Midbrain (tissue), 1 donor: Measurements from ENCODE around the gene COTL1.
"Not testable (repeated sequence)": the region's sequence is repeated elsewhere in the genome, so short reads cannot be mapped to it uniquely, and the experiment has no call there.

Source experiments
- DNase-seq: peaks from one replicate; lab custom pipeline; 2025; lab: John Stamatoyannopoulos, UW

The COTL1 gene

GRCh38 chr16:84643180-84643583 is 25.3 kb upstream of the COTL1 start:
- no peak for DNase-seq

DNA sequence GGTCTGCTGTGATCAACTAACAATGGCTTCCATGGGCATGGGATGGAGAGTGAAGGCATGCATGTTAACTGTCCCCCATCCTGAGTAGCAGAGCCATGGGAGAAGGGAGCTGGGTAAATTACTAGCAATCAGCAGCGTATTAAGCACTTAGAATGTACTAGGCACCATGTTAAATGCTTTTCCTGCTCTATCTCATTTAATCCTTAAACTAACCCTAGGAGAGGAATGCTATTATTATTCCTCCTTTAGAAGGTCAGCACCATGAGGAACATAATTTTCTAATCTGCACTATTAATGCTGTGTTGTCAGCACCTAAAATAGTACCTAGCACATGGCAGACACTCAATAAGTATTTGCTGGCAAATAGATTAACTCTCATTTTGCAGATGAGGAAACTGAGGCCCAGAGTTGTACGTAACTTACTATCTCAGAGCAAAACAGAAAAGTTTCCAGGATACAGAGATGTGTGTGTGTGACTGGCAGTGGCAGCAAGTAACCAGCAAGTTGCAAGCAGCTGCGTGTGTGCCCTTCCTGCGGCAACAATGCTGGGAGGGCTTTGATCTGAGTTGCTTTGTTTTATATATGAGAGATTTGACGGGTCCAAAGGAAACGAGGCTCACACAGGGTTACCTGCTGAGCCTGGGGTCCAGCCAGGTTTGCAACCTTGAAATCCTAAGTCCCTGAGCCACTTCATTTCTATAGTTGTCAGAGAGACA is 23.9 kb upstream of the COTL1 start:
- DNase-seq, result no peak

DNA sequence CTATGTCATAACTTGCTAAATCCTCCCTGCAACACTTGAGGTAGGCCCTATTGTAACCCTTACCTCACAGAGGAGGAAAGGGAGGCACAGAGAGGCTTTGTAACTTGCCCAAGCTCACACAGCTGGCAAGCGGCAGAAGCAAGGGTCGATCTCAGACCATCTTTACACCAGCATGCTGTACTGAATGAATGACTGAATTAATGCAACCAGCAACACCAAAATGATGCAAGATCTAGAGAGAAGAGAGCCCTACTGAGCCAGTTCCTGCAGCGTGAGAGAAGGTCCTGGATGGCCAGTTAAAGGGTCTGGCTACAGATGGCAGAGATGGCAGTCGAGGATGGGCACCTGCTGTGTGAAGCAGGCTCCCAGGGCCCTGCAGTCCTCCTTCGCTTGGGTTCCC is 22.3 kb upstream of the COTL1 start:
- DNase-seq, result no peak

- DNase-seq, result no peak
Measured at GRCh38 chr16:84638231-84638806, 20.4 kb upstream of the COTL1 start.

DNA sequence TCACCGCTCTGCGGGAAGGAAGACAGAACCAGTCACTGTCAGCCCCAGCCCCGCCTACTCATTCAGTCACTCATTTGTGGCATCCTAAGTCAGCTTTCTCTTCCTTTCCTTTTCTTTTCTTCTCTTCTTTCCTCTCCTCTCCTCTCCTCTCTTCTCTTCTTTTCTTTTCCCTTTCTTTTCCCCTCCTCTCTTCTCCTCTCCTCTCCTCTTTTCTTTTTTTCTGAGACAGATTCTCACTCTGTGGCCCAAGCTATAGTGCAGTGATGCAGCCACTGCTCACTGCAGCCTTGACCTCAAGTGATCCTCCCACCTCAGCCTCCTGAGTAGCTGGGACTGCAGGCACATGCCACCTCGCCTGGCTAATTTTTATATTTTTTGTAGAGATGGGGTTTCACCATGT is 19.8 kb upstream of the COTL1 start:
- DNase-seq, result no peak

GRCh38 chr16:84635702-84636101 is 17.8 kb upstream of the COTL1 start:
- DNase-seq, result no peak

- DNase-seq, result no peak
Measured at GRCh38 chr16:84633622-84634021, 15.7 kb upstream of the COTL1 start.

- not testable (repeated sequence) for DNase-seq
Measured at GRCh38 chr16:84632862-84633261, 15.0 kb upstream of the COTL1 start.

GRCh38 chr16:84631886-84632285 is 14.0 kb upstream of the COTL1 start:
- no peak for DNase-seq

- no peak for DNase-seq
Measured at GRCh38 chr16:84631153-84631466, 13.2 kb upstream of the COTL1 start.

- no peak for DNase-seq
Measured at GRCh38 chr16:84630446-84631152, 12.7 kb upstream of the COTL1 start.

DNA sequence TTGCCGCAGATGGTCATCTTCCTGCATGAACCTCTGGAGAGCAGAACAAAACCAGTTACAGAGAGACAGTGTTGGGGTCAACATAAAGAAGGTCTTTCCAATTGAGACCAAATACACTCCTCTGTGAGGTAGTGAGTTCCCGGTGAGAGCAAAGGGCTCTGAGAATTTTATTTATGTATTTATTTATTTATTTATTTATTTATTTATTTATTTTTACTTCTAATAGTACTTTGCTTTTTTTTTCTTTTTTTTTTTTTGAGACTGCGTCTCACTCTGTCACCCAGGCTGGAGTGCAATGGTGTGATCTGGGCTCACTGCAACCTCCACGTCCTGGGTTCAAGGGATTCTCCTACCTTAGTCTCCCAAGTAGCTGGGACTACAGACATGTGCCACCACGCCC is 12.1 kb upstream of the COTL1 start:
- DNase-seq, result no peak

DNA sequence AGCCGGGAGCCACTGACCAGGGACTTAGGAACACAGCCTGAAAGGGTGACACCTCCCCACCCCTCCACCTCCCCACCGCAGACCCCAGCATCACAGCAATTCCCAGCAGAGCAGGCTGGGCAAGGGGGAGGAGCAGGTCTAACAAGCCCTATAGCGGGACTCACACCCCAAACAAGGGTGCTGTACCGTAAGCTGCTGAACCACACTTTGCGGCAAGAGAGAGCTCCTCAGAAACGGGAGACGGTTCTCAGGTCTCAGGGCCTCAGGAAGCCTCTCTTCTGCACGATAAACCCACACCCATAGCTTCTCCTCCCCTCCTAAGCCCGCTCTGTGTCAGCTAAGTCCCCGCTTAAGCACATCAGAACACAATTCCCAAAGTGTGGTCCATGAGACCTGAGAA is 11.7 kb upstream of the COTL1 start:
- no peak for DNase-seq

- no peak for DNase-seq
Measured at GRCh38 chr16:84628226-84628731, 10.4 kb upstream of the COTL1 start.

GRCh38 chr16:84625556-84625955 is 7.7 kb upstream of the COTL1 start:
- DNase-seq, result no peak

GRCh38 chr16:84620913-84621312 is 3.0 kb upstream of the COTL1 start:
- DNase-seq, result not testable (repeated sequence)

GRCh38 chr16:84618581-84619460 is 943 bp upstream of the COTL1 start:
- DNase-seq, result no peak

- DNase-seq, result no peak
Measured at GRCh38 chr16:84617041-84617790, 662 bp downstream of the COTL1 start.

GRCh38 chr16:84616515-84616914 is 1.4 kb downstream of the COTL1 start:
- DNase-seq, result no peak

- no peak for DNase-seq
Measured at GRCh38 chr16:84614968-84615813, 2.7 kb downstream of the COTL1 start.

- no peak for DNase-seq
Measured at GRCh38 chr16:84614623-84614967, 3.3 kb downstream of the COTL1 start.
